Osteoblast (primary cell): ENCODE results near the gene CXXC5. TPM values are rescaled to one million over a fixed set of nuclear protein-coding genes. Genes with fewer than 3 reads are reported as not detected.
A peak's percentile ranks its signal among the peaks of the same experiment; 100 is the strongest.

Source experiments
- DNase-seq: peaks from one replicate; pipeline ENCODE4 v3.0.0; 2011; ENCODE audit warnings: low spot score, mixed read lengths; ENCODE audit not compliant: insufficient read length; ENCODE audit errors: missing footprints
- H2AFZ ChIP-seq: 2 replicates; pipeline ENCODE4 v1.6.0; 2011; ENCODE audit warnings: mild to moderate bottlenecking, low read length
- H3K27ac ChIP-seq: 2 replicates; pipeline ENCODE4 v1.5.1; 2011; ENCODE audit warnings: mild to moderate bottlenecking, low read depth, low read length, moderate library complexity
- H3K27me3 ChIP-seq: 2 replicates; pipeline ENCODE4 v1.6.0; 2012; ENCODE audit warnings: mild to moderate bottlenecking, control low read depth, inconsistent platforms, low read length, moderate library complexity; ENCODE audit not compliant: insufficient read depth
- H3K36me3 ChIP-seq: 2 replicates; pipeline ENCODE4 v1.5.1; 2011; ENCODE audit warnings: mild to moderate bottlenecking, low read length, control low read depth, moderate library complexity; ENCODE audit not compliant: insufficient read depth
- H3K4me1 ChIP-seq: 2 replicates; pipeline ENCODE4 v1.5.1; 2011; ENCODE audit warnings: mild to moderate bottlenecking, low read length, control low read depth, moderate library complexity; ENCODE audit not compliant: insufficient read depth
- H3K4me2 ChIP-seq: 2 replicates; pipeline ENCODE4 v1.6.0; 2011; ENCODE audit warnings: mild to moderate bottlenecking, low read length; ENCODE audit not compliant: insufficient read depth
- H3K4me3 ChIP-seq: fragments of 200-600 bp; sonication (generic); 3 replicates; pipeline ENCODE4 v1.5.1; 2012; ENCODE audit warnings: mild to moderate bottlenecking, low read length, inconsistent platforms; ENCODE audit not compliant: insufficient read depth
- H3K79me2 ChIP-seq: 2 replicates; pipeline ENCODE4 v1.6.0; 2012; ENCODE audit warnings: mild to moderate bottlenecking, low read length, control low read depth, inconsistent platforms; ENCODE audit not compliant: insufficient read depth
- H3K9me3 ChIP-seq: 2 replicates; pipeline ENCODE4 v1.5.1; 2011; ENCODE audit warnings: low read depth, low read length, control low read depth
- H4K20me1 ChIP-seq: 2 replicates; pipeline ENCODE4 v1.6.0; 2012; ENCODE audit warnings: mild to moderate bottlenecking, low read length, control low read depth; ENCODE audit not compliant: insufficient read depth
- CTCF ChIP-seq: IDR thresholded peaks from 2 replicates; pipeline ENCODE4 v1.5.1; 2011; ENCODE audit warnings: mild to moderate bottlenecking, low read depth, low read length, moderate library complexity; ENCODE audit errors: extremely low read depth
- total RNA-seq: library from RNA; depleted of rRNA; stranded (reverse); fragments of >200 nt; gene quantifications from 2 replicates; pipeline ENCODE4 v1.2.3, GENCODE V29; 2012

CXXC5 gene
- total RNA-seq, 1 donor: 186 TPM

- peak; percentile 91 for DNase-seq
- no peaks in the 10 kb centered on the region for H3K9me3 ChIP-seq
- peak overlapping the region; percentile 93 for H3K4me2 ChIP-seq
- H3K27ac ChIP-seq: peak overlapping the region; percentile 71
- no peaks in the 10 kb centered on the region for H3K27me3 ChIP-seq
- H3K4me3 ChIP-seq: peak overlapping the region; percentile 93
- H3K79me2 ChIP-seq: peaks cover 82% of the 10 kb centered on the region
- TF ChIP-seq CTCF: no peak
- H4K20me1 ChIP-seq: peaks cover 34% of the 10 kb centered on the region
- H2AFZ ChIP-seq: no peak overlapping the region
- peaks cover 52% of the 10 kb centered on the region for H3K4me1 ChIP-seq
- peaks cover 5% of the 10 kb centered on the region for H3K36me3 ChIP-seq
Measured at GRCh38 chr5:139650689-139651042, 2.5 kb downstream of the CXXC5 start.

GRCh38 chr5:139651043-139651834, 3.1 kb downstream of the CXXC5 start:
- TF ChIP-seq CTCF: no peak
- H3K79me2 ChIP-seq: peaks cover 88% of the 10 kb centered on the region
- peaks cover 58% of the 10 kb centered on the region for H3K4me1 ChIP-seq
- H3K36me3 ChIP-seq: peaks cover 5% of the 10 kb centered on the region
- no peak overlapping the region for H2AFZ ChIP-seq
- peaks cover 36% of the 10 kb centered on the region for H4K20me1 ChIP-seq
- H3K4me2 ChIP-seq: peak overlapping the region; percentile 93
- peak overlapping the region; percentile 98 for H3K27ac ChIP-seq
- H3K9me3 ChIP-seq: no peaks in the 10 kb centered on the region
- peak; percentile 94 for DNase-seq
- peak overlapping the region; percentile 93 for H3K4me3 ChIP-seq
- no peaks in the 10 kb centered on the region for H3K27me3 ChIP-seq

GRCh38 chr5:139651853-139652787, 4.0 kb downstream of the CXXC5 start:
- Histone ChIP-seq H2AFZ (no peak overlapping the region), H3K36me3 (peaks cover 5% of the 10 kb centered on the region), H3K9me3 (no peaks in the 10 kb centered on the region), H3K79me2 (peaks cover 95% of the 10 kb centered on the region), H3K27ac (peak overlapping the region; percentile 98), H4K20me1 (peaks cover 40% of the 10 kb centered on the region), H3K27me3 (no peaks in the 10 kb centered on the region), H3K4me2 (peak overlapping the region; percentile 93), H3K4me3 (peak overlapping the region; percentile 93), H3K4me1 (peaks cover 63% of the 10 kb centered on the region)
- no peak for TF ChIP-seq CTCF
- DNase-seq: peak; percentile 97

- Histone ChIP-seq H4K20me1 (peaks cover 43% of the 10 kb centered on the region), H3K4me1 (peaks cover 63% of the 10 kb centered on the region), H3K4me2 (peak overlapping the region; percentile 93), H3K36me3 (peaks cover 5% of the 10 kb centered on the region), H3K27ac (peak overlapping the region; percentile 98), H3K9me3 (no peaks in the 10 kb centered on the region), H3K27me3 (no peaks in the 10 kb centered on the region), H2AFZ (no peak overlapping the region), H3K4me3 (peak overlapping the region; percentile 93), H3K79me2 (peaks cover 93% of the 10 kb centered on the region)
- no peak for TF ChIP-seq CTCF
- peak; percentile 77 for DNase-seq
Measured at GRCh38 chr5:139652788-139653241, 4.7 kb downstream of the CXXC5 start.
